Endothelial cell of umbilical vein (primary cell): ENCODE data around the gene KLHL35.

Source experiments
- EZH2 ChIP-seq: IDR thresholded peaks from 2 replicates; pipeline ENCODE4 v1.6.1; 2012; ENCODE audit warnings: borderline replicate concordance, low read depth, mild to moderate bottlenecking, moderate library complexity, low read length, inconsistent platforms; ENCODE audit not compliant: severe bottlenecking
- FOS ChIP-seq: IDR thresholded peaks from 2 replicates; pipeline ENCODE4 v1.6.1; 2011; ENCODE audit warnings: mild to moderate bottlenecking, low read length, moderate library complexity, borderline replicate concordance; ENCODE audit not compliant: insufficient read depth
- GATA2 ChIP-seq: IDR thresholded peaks from 2 replicates; pipeline ENCODE4 v1.7.0; 2011; ENCODE audit warnings: low read depth, mild to moderate bottlenecking, moderate library complexity, mixed read lengths, low read length; ENCODE audit not compliant: insufficient read length, insufficient read depth
- JUN ChIP-seq: IDR thresholded peaks from 2 replicates; pipeline ENCODE4 v1.6.1; 2011; ENCODE audit warnings: borderline replicate concordance, low read depth; ENCODE audit not compliant: insufficient read length, insufficient read depth
- MYC ChIP-seq: IDR thresholded peaks from one replicate; pipeline ENCODE4 v1.6.1; 2011; ENCODE audit warnings: mild to moderate bottlenecking, low read depth, low read length
- POLR2A ChIP-seq: IDR thresholded peaks from 2 replicates; pipeline ENCODE4 v1.6.1; 2012; ENCODE audit warnings: low read depth, mild to moderate bottlenecking, control low read depth, low read length
- POLR2AphosphoS5 ChIP-seq: IDR thresholded peaks from 2 replicates; pipeline ENCODE4 v1.6.1; 2012; ENCODE audit warnings: low read depth, mild to moderate bottlenecking, control low read depth, low read length, moderate library complexity; ENCODE audit not compliant: insufficient read depth
- TF ChIP-seq, protein P1 (sequence below), 2 donors: IDR thresholded peaks; 1 replicate in 1 of 2; 2 replicates in 1 of 2; pipeline ENCODE4 v1.5.1; 2011; ENCODE audit warnings: low read length in 2 of 2, mild to moderate bottlenecking in 2 of 2, moderate library complexity in 2 of 2, control low read depth in 1 of 2, inconsistent platforms in 1 of 2, low read depth in 1 of 2; ENCODE audit not compliant: insufficient read depth in 1 of 2; ENCODE audit errors: extremely low read depth in 1 of 2
- TF ChIP-seq, protein P2 (sequence below): IDR thresholded peaks from 2 replicates; pipeline ENCODE4 v1.6.1; 2011; ENCODE audit not compliant: insufficient read depth, insufficient read length

DNA sequence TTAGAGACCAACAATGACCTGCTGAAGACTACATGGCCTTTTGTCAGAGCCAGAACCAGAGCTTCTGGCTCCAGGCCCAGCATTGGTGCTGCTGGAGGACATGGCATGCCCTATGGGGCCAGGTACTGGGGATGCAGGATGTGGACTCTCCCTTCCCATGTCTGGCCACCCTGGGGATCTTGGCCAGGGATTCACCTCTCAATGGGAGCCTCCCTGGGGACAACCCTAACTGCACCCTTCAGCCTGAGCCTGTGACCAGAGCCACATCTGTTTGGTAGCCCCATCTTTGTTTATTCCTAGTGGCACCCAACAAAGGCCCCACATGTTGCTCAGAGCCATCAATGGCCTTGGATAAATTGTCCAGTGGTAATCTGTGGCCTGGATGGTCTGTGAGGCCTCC lies 5.8 kb downstream of the KLHL35 start:
- TF ChIP-seq, protein P1, sequence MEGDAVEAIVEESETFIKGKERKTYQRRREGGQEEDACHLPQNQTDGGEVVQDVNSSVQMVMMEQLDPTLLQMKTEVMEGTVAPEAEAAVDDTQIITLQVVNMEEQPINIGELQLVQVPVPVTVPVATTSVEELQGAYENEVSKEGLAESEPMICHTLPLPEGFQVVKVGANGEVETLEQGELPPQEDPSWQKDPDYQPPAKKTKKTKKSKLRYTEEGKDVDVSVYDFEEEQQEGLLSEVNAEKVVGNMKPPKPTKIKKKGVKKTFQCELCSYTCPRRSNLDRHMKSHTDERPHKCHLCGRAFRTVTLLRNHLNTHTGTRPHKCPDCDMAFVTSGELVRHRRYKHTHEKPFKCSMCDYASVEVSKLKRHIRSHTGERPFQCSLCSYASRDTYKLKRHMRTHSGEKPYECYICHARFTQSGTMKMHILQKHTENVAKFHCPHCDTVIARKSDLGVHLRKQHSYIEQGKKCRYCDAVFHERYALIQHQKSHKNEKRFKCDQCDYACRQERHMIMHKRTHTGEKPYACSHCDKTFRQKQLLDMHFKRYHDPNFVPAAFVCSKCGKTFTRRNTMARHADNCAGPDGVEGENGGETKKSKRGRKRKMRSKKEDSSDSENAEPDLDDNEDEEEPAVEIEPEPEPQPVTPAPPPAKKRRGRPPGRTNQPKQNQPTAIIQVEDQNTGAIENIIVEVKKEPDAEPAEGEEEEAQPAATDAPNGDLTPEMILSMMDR (IDR thresholded peaks at IDR 0.05; ENCODE audit: extremely low read depth in 1 of 2, insufficient read depth in 1 of 2, low read depth in 1 of 2, low read length in 2 of 2) = no peak
- no peak for TF ChIP-seq JUN
- no peak for TF ChIP-seq POLR2A
- TF ChIP-seq POLR2AphosphoS5 = no peak
- no peak for TF ChIP-seq MYC
- TF ChIP-seq, protein P2, sequence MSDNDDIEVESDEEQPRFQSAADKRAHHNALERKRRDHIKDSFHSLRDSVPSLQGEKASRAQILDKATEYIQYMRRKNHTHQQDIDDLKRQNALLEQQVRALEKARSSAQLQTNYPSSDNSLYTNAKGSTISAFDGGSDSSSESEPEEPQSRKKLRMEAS = no peak
- TF ChIP-seq EZH2 = no peak
- TF ChIP-seq FOS = no peak
- TF ChIP-seq GATA2 = no peak
